HAP-1 (cell line): Measurements from ENCODE around the gene AMH.

Experiments
- DNase-seq, 2 experiments: peaks; one replicate each; pipeline ENCODE4 v3.0.0-alpha.2; 2016 to 2020; ENCODE audit warnings: low spot score in 2 of 2
- H3K27me3 ChIP-seq: fragments of 250-450 bp; sonication (Bioruptor Pico); 2 replicates; pipeline ENCODE4 v1.5.1; 2020; ENCODE audit warnings: low read depth, mild to moderate bottlenecking, moderate library complexity
- H3K36me3 ChIP-seq: fragments of 250-450 bp; sonication (Bioruptor Pico); replicated peaks from 2 replicates; pipeline ENCODE4 v1.5.1; 2020; ENCODE audit warnings: mild to moderate bottlenecking
- H3K4me1 ChIP-seq: fragments of 250-450 bp; sonication (Bioruptor Pico); 2 replicates; pipeline ENCODE4 v1.5.1; 2020; ENCODE audit warnings: mild to moderate bottlenecking
- H3K4me3 ChIP-seq: fragments of 250-450 bp; sonication (Bioruptor Pico); 2 replicates; pipeline ENCODE4 v1.5.1; 2020; ENCODE audit warnings: mild to moderate bottlenecking, moderate library complexity
- H3K9me3 ChIP-seq: fragments of 250-450 bp; sonication (Bioruptor Pico); 2 replicates; pipeline ENCODE4 v1.5.1; 2020; ENCODE audit warnings: mild to moderate bottlenecking, moderate library complexity
- in situ Hi-C: fragments of 300-500 bp; cut with MboI; formaldehyde crosslinking; loops from 3 replicates; pipeline ENCODE4 v1.14.3; 2020; ENCODE audit warnings: low sequenced_read_pairs, inconsistent platforms, mixed read lengths

The AMH gene

DNA sequence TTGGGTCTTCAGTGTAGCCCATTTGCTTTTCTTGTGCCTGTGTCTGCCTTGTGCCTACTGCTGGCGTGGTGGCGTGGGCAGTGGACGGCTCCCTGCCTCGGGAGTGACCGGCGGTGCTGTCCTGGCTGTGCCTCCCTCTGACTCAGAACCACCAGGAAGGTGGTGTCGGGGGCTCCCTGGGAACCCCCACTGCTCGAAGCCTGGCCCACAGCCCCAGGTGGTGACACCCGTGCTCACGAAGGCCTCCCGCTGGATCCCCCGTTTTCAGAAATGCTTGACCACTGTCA, 5.1 kb upstream of the AMH start:
- Histone ChIP-seq H3K9me3 (no peaks in the 10 kb centered on the region), H3K36me3 (peaks cover 82% of the 10 kb centered on the region), H3K4me1 (peaks cover 6% of the 10 kb centered on the region), H3K4me3 (no peak overlapping the region), H3K27me3 (no peaks in the 10 kb centered on the region)
- DNase-seq: no peak
- in situ Hi-C loops: no loop called here

DNA sequence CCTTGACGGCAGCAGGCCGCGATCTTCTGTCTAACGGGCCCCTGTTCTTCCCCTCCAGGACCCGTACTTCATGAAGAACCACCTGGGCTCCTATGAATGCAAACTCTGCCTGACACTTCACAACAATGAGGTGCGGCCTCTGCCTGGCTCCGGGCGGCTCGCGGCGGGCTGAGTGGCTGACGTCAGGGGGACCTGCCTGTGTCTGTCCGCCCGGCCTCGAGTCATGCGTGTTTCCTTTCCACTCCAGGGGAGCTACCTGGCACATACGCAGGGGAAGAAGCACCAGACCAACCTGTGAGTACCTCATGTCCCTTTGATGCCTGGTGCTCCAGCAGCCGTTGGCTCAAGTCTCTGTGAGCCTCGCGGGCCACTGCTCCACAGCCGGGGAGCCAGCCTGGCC, 4.6 kb upstream of the AMH start:
- Histone ChIP-seq H3K4me3 (no peak overlapping the region), H3K27me3 (no peaks in the 10 kb centered on the region), H3K9me3 (no peaks in the 10 kb centered on the region), H3K4me1 (peaks cover 6% of the 10 kb centered on the region), H3K36me3 (peaks cover 82% of the 10 kb centered on the region)
- in situ Hi-C loops: no loop called here
- no peak for DNase-seq

DNA sequence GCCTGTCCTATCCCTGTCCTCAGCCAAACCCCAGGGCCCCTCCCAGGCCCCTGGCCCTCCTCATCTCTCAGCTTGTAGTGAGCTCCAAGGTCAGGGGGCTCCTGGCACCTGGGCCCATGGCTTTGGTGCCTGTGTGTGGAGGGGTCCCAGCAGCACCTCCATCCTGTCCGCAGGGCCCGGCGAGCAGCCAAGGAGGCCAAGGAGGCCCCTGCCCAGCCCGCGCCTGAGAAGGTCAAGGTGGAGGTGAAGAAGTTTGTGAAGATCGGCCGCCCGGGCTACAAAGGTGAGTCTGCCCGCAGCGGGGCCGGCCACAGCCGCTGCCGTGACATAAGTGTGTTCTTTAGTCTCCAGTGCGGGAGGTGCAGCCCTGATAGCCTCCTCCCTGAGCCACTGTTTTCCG, 3.9 kb upstream of the AMH start:
- Histone ChIP-seq H3K9me3 (no peaks in the 10 kb centered on the region), H3K36me3 (peaks cover 77% of the 10 kb centered on the region), H3K27me3 (no peaks in the 10 kb centered on the region), H3K4me3 (no peak overlapping the region), H3K4me1 (peaks cover 5% of the 10 kb centered on the region)
- in situ Hi-C loops: no loop called here
- no peak for DNase-seq

DNA sequence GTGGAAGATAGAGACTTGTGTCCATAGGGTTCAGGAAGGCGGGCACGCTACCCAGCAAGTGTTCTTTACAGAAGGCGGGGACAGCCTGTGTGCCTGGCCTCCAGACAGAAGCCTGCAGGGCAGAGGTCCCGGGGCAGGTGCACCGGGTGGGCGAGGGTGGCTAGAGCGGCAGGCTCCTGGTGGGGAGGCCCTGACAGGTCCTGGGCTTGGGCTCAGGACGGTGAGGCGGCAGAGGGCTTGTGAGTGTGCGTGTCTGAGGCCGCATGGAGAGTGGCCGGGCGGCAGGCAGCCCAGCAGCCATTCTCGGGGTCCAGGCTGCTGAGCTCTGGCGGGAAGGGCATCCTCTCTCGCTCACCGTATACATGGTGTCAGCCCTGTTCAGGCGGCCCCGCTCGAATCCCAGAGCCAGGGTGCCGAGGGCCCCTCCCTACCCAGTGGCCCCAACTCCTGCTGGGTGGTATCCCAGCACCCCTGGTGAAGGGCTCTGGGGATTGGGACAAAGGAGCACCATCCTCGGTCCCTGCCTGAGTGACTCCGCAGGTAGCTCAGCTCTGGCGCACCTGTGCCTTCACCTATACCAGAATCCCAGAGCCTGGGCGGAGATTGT, 3.0 kb upstream of the AMH start:
- Histone ChIP-seq H3K36me3 (peaks cover 69% of the 10 kb centered on the region), H3K4me1 (no peaks in the 10 kb centered on the region), H3K9me3 (no peaks in the 10 kb centered on the region), H3K27me3 (no peaks in the 10 kb centered on the region), H3K4me3 (no peak overlapping the region)
- DNase-seq: no peak
- in situ Hi-C loops: no loop called here

GRCh38 chr19:2246801-2247361, 2.2 kb upstream of the AMH start:
- Histone ChIP-seq H3K4me3 (no peak overlapping the region), H3K27me3 (no peaks in the 10 kb centered on the region), H3K9me3 (no peaks in the 10 kb centered on the region), H3K4me1 (no peaks in the 10 kb centered on the region), H3K36me3 (peaks cover 63% of the 10 kb centered on the region)
- DNase-seq: no peak
- in situ Hi-C loops: no loop called here

GRCh38 chr19:2247433-2248101, 1.6 kb upstream of the AMH start:
- H3K4me1 ChIP-seq: no peaks in the 10 kb centered on the region
- H3K27me3 ChIP-seq: no peaks in the 10 kb centered on the region
- peaks cover 60% of the 10 kb centered on the region for H3K36me3 ChIP-seq
- in situ Hi-C loops: no loop called here
- no peak for DNase-seq
- H3K9me3 ChIP-seq: no peaks in the 10 kb centered on the region
- no peak overlapping the region for H3K4me3 ChIP-seq

GRCh38 chr19:2248136-2249009, 750 bp upstream of the AMH start:
- H3K4me1 ChIP-seq: no peaks in the 10 kb centered on the region
- in situ Hi-C loops: no loop called here
- H3K4me3 ChIP-seq: no peak overlapping the region
- H3K36me3 ChIP-seq: peaks cover 52% of the 10 kb centered on the region
- no peak for DNase-seq
- H3K9me3 ChIP-seq: no peaks in the 10 kb centered on the region
- no peaks in the 10 kb centered on the region for H3K27me3 ChIP-seq

DNA sequence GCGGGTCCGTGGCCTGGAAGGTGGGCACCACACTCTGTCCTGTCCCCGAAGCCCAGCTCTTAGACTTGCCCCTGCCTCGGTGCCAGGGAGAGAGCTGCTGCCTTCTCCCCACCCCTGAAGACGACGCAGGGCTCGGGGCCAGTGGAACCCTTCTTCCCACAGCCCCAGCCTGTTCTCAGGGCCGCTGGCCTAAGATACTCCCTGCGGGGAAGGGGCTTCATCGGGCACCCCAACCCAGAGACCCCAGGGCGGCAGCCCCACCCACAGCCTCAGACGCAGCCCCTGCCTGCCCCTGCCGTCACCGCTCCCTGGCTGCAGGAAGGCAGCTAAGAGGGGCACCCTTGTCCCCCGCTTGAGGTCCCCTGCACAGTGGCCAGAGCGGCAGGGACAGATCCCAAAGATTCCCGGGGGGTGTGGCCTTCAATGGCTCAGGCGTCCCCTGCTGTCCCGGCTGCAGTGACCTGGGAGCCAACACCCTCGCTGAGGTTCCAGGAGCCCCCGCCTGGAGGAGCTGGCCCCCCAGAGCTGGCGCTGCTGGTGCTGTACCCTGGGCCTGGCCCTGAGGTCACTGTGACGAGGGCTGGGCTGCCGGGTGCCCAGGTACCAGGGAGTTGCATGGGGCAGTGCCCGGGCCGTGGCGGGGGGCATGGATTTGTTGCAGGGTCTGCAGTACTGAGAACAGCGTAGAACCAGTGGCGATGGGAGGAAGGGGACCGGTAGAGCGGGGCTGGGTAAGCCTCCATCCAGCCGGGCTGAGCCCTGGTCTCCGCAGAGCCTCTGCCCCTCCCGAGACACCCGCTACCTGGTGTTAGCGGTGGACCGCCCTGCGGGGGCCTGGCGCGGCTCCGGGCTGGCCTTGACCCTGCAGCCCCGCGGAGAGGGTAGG, 1.0 kb downstream of the AMH start:
- no peaks in the 10 kb centered on the region for H3K4me1 ChIP-seq
- in situ Hi-C loops: no loop called here
- no peak overlapping the region for H3K4me3 ChIP-seq
- DNase-seq: no peak
- no peaks in the 10 kb centered on the region for H3K9me3 ChIP-seq
- peaks cover 34% of the 10 kb centered on the region for H3K36me3 ChIP-seq
- no peaks in the 10 kb centered on the region for H3K27me3 ChIP-seq

DNA sequence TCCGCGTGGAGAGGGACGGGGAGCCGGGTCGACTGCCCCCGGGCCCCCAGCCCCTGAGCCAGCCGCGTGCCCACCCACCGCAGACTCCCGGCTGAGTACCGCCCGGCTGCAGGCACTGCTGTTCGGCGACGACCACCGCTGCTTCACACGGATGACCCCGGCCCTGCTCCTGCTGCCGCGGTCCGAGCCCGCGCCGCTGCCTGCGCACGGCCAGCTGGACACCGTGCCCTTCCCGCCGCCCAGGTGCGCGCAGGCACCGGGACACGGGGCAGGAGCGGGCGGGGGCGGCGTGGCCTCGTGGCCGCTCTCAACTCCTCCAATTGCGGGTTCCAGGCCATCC, 1.6 kb downstream of the AMH start:
- peaks cover 28% of the 10 kb centered on the region for H3K36me3 ChIP-seq
- no peak for DNase-seq

GRCh38 chr19:2251106-2252054, 2.3 kb downstream of the AMH start:
- H3K9me3 ChIP-seq: no peaks in the 10 kb centered on the region
- in situ Hi-C loops: no loop called here
- no peak overlapping the region for H3K4me3 ChIP-seq
- H3K27me3 ChIP-seq: no peaks in the 10 kb centered on the region
- DNase-seq: no peak
- H3K4me1 ChIP-seq: no peaks in the 10 kb centered on the region
- H3K36me3 ChIP-seq: peaks cover 22% of the 10 kb centered on the region

More for the DNA sequence above, 1.6 kb downstream of the AMH start:
- in situ Hi-C loops: no loop called here
- no peaks in the 10 kb centered on the region for H3K27me3 ChIP-seq
- no peaks in the 10 kb centered on the region for H3K9me3 ChIP-seq
- no peak overlapping the region for H3K4me3 ChIP-seq
- H3K4me1 ChIP-seq: no peaks in the 10 kb centered on the region

- no peak for DNase-seq
- no peaks in the 10 kb centered on the region for H3K4me1 ChIP-seq
Measured at GRCh38 chr19:2252055-2252796, 3.1 kb downstream of the AMH start.

DNA sequence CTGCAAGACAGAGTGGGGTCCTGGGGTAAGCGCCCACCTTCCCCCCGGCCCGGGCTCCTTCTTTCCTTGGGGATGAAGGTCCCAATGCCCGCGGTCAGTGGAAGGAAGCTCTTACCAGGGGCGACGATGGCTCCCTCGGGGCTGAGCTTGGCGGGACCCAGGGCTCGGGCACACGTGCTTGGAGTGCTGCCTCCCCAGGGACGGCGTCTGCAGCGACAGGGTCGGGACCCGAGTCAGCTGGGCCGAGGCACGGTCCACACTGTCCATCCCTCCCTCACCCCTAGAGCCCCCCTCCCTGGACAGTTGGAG, 3.6 kb downstream of the AMH start:
- Histone ChIP-seq H3K4me1 (no peaks in the 10 kb centered on the region), H3K9me3 (no peaks in the 10 kb centered on the region), H3K27me3 (no peaks in the 10 kb centered on the region), H3K36me3 (peaks cover 8% of the 10 kb centered on the region), H3K4me3 (no peak overlapping the region)
- in situ Hi-C loops: no loop called here
- no peak for DNase-seq

More at GRCh38 chr19:2252055-2252796, 3.1 kb downstream of the AMH start:
- in situ Hi-C loops: no loop called here
- Histone ChIP-seq H3K9me3 (no peaks in the 10 kb centered on the region), H3K36me3 (peaks cover 13% of the 10 kb centered on the region), H3K4me3 (no peak overlapping the region), H3K27me3 (no peaks in the 10 kb centered on the region)
